DOHH2 (cell line): Measurements from ENCODE around the gene UMAD1.

ENCODE experiments used
- H3F3A ChIP-seq: fragments of 200-600 bp; sonication (generic), shearing (Covaris generic); 2 replicates; pipeline ENCODE4 v1.6.0; 2016; ENCODE audit warnings: antibody characterized with exemption, mild to moderate bottlenecking; ENCODE audit not compliant: control insufficient read depth, insufficient read depth
- H3K27ac ChIP-seq: fragments of 200-600 bp; sonication (generic); 2 replicates; pipeline ENCODE4 v1.5.1; 2014; ENCODE audit warnings: low read depth, mild to moderate bottlenecking, low read length, moderate library complexity
- H3K27me3 ChIP-seq: fragments of 200-600 bp; sonication (generic); 2 replicates; pipeline ENCODE4 v1.6.1; 2014; ENCODE audit warnings: mild to moderate bottlenecking, low read length, mixed read lengths; ENCODE audit not compliant: control insufficient read depth
- H3K36me3 ChIP-seq: fragments of 200-600 bp; sonication (generic); 2 replicates; pipeline ENCODE4 v1.6.1; 2014; ENCODE audit warnings: mild to moderate bottlenecking, low read length, moderate library complexity, mixed read lengths; ENCODE audit not compliant: control insufficient read depth
- H3K4me1 ChIP-seq: fragments of 200-600 bp; sonication (generic); 2 replicates; pipeline ENCODE4 v1.6.1; 2014; ENCODE audit warnings: mild to moderate bottlenecking, low read length, mixed read lengths; ENCODE audit not compliant: control insufficient read depth
- H3K4me2 ChIP-seq: fragments of 200-600 bp; sonication (generic); 2 replicates; pipeline ENCODE4 v1.6.0; 2014; ENCODE audit warnings: mild to moderate bottlenecking, low read length, moderate library complexity
- H3K4me3 ChIP-seq: fragments of 200-600 bp; sonication (generic); 2 replicates; pipeline ENCODE4 v1.5.1; 2014; ENCODE audit warnings: mild to moderate bottlenecking, low read length, mixed read lengths
- H3K79me2 ChIP-seq: fragments of 200-600 bp; sonication (generic); 2 replicates; pipeline ENCODE4 v1.6.1; 2014; ENCODE audit warnings: mild to moderate bottlenecking, low read length, mixed read lengths; ENCODE audit not compliant: control insufficient read depth
- H3K9me2 ChIP-seq: fragments of 200-600 bp; sonication (generic); replicated peaks from 2 replicates; pipeline ENCODE4 v1.6.1; 2014; ENCODE audit warnings: mild to moderate bottlenecking, low read length, mixed read lengths; ENCODE audit not compliant: control insufficient read depth
- H3K9me3 ChIP-seq: fragments of 200-600 bp; sonication (generic); 2 replicates; pipeline ENCODE4 v1.6.1; 2014; ENCODE audit warnings: antibody characterized with exemption, low read length, mixed read lengths; ENCODE audit not compliant: control insufficient read depth, insufficient read depth
- H4K20me1 ChIP-seq: fragments of 200-600 bp; sonication (generic); 2 replicates; pipeline ENCODE4 v1.6.0; 2014; ENCODE audit warnings: low read depth, mild to moderate bottlenecking, antibody characterized with exemption, low read length, moderate library complexity; ENCODE audit not compliant: control insufficient read depth, insufficient read depth
- EZH2phosphoT487 ChIP-seq: fragments of 200-600 bp; sonication (generic); IDR thresholded peaks from 2 replicates; pipeline ENCODE4 v1.6.1; 2017; ENCODE audit warnings: borderline replicate concordance, mild to moderate bottlenecking, antibody characterized with exemption, low read length, moderate library complexity, mixed read lengths
- TF ChIP-seq, protein P1 (sequence below): fragments of 200-600 bp; sonication (generic); IDR thresholded peaks from one replicate; pipeline ENCODE4 v1.5.1; 2014; ENCODE audit warnings: antibody characterized with exemption, mild to moderate bottlenecking, low read depth, low read length; ENCODE audit not compliant: poor library complexity, severe bottlenecking

Gene UMAD1

DNA sequence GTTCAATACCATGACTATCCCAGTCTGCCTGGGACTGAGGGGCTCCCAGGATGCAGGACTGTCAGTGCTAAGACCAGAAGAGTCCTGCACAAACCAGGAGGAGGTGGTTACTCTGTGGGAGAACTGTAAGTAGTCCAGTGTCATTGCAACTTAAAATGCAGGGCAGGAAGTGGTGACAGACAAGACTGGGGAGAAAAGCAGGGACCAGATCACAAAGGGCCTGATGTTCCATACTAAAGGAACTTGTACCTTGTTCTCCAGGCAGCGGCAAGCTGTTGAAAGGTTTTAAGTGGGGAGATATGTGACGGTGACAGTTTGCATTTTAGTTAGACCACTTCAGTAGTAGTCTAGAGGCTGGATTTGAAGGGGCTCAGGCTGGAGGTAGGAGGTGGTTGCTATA lies 262.3 kb downstream of the UMAD1 start:
- Histone ChIP-seq H3K36me3 (no peaks in the 10 kb centered on the region), H3K4me1 (0 out of 2 replicates have a peak, but pooled peaks cover under 1% of the 10 kb centered on the region), H3F3A (peaks cover 3% of the 10 kb centered on the region; the same call in 1 of the 2 replicates), H3K4me2 (no peak overlapping the region), H3K27ac (no peak overlapping the region), H3K27me3 (no peaks in the 10 kb centered on the region), H4K20me1 (no peaks in the 10 kb centered on the region), H3K79me2 (no peaks in the 10 kb centered on the region), H3K9me2 (no peaks in the 10 kb centered on the region), H3K4me3 (no peak overlapping the region), H3K9me3 (peaks cover 6% of the 10 kb centered on the region)
- TF ChIP-seq, protein P1, sequence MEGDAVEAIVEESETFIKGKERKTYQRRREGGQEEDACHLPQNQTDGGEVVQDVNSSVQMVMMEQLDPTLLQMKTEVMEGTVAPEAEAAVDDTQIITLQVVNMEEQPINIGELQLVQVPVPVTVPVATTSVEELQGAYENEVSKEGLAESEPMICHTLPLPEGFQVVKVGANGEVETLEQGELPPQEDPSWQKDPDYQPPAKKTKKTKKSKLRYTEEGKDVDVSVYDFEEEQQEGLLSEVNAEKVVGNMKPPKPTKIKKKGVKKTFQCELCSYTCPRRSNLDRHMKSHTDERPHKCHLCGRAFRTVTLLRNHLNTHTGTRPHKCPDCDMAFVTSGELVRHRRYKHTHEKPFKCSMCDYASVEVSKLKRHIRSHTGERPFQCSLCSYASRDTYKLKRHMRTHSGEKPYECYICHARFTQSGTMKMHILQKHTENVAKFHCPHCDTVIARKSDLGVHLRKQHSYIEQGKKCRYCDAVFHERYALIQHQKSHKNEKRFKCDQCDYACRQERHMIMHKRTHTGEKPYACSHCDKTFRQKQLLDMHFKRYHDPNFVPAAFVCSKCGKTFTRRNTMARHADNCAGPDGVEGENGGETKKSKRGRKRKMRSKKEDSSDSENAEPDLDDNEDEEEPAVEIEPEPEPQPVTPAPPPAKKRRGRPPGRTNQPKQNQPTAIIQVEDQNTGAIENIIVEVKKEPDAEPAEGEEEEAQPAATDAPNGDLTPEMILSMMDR, result no peak
- no peak for TF ChIP-seq EZH2phosphoT487

DNA sequence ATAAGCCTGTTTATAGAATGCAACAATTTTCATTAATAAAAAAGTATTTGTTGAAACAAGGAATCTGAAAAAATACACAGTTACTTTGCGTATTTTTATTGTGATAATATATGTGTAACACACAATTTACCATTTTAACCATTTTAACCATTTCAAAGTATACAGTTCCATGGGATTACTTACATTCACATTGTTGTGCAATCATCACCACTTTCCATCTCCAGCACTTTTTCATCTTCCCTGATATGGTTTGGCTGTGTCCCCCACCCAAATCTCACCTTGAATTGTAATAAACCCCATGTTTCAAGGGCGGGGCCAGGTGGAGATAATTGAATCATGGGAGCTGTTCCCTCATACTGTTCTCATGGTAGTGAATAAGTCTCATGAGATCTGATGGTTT lies 266.8 kb downstream of the UMAD1 start:
- TF ChIP-seq, protein P1, result no peak
- no peak for TF ChIP-seq EZH2phosphoT487
- Histone ChIP-seq H3K9me2 (no peaks in the 10 kb centered on the region), H3F3A (peaks cover 3% of the 10 kb centered on the region; the same call in 1 of the 2 replicates)

DNA sequence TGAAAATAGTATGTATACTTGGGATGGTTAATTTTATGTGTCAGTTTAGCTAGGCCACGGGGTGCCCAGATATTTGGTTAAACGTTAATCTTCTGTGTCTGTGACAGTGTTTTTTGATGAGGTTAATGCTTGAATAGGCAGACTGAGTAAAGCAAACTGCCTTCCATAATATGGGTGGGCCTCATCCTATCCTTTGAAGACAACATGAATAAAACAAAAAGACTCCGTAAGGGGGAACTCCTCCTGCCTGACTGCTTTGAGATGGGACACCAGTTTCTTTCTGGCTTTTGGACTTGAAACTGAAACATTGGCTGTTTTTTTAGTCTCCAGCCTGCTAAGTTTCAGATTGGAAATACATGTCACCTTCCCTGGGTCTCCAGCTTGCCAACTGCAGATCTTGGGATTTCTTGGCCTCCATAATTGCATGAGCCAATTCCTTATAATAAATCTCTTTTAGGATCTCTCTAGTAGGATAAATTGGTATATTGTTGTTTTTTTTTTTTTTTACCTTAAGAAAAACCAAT lies 268.1 kb downstream of the UMAD1 start:
- no peaks in the 10 kb centered on the region for H3K9me2 ChIP-seq
- no peak for TF ChIP-seq EZH2phosphoT487
- TF ChIP-seq, protein P1, result no peak
- peaks cover 3% of the 10 kb centered on the region; the same call in 1 of the 2 replicates for H3F3A ChIP-seq
- H4K20me1 ChIP-seq, result no peaks in the 10 kb centered on the region
- 0 out of 2 replicates have a peak, but pooled peaks cover 3% of the 10 kb centered on the region for H3K4me1 ChIP-seq
- H3K4me2 ChIP-seq, result no peak overlapping the region
- H3K36me3 ChIP-seq, result no peaks in the 10 kb centered on the region
- H3K27ac ChIP-seq, result no peak overlapping the region
- peaks cover 6% of the 10 kb centered on the region for H3K9me3 ChIP-seq
- H3K27me3 ChIP-seq, result no peaks in the 10 kb centered on the region
- no peaks in the 10 kb centered on the region for H3K79me2 ChIP-seq
- no peak overlapping the region for H3K4me3 ChIP-seq

More for the DNA sequence above, 266.8 kb downstream of the UMAD1 start:
- Histone ChIP-seq H3K4me2 (no peak overlapping the region), H4K20me1 (no peaks in the 10 kb centered on the region), H3K27ac (no peak overlapping the region), H3K4me3 (no peak overlapping the region), H3K36me3 (no peaks in the 10 kb centered on the region), H3K4me1 (0 out of 2 replicates have a peak, but pooled peaks cover 3% of the 10 kb centered on the region), H3K9me3 (peaks cover 6% of the 10 kb centered on the region), H3K27me3 (no peaks in the 10 kb centered on the region), H3K79me2 (no peaks in the 10 kb centered on the region)

DNA sequence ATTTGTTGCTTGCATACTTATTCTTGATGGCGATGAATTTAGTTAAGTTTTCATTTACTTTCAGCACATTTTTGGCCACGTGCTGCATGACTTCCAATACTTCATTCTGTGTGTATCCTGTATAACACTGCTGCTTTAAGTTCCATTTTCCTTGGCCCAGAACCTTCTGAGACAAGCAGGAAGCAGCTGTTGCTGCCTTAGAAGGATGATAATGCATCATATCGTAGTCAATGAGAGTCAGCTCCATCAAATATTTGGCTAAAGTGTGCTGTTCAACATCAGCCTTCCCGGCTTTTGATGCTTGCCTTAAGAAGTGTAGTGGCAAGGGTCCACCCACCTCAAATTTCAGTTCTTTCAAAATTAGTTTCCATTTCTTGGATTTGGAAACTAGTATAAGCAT lies 268.8 kb downstream of the UMAD1 start:
- peaks cover 6% of the 10 kb centered on the region for H3K9me3 ChIP-seq
- no peak for TF ChIP-seq EZH2phosphoT487
- TF ChIP-seq, protein P1, result no peak
- H3K4me1 ChIP-seq, result 0 out of 2 replicates have a peak, but pooled peaks cover 3% of the 10 kb centered on the region
- no peak overlapping the region for H3K27ac ChIP-seq
- H3F3A ChIP-seq, result peaks cover 3% of the 10 kb centered on the region; the same call in 1 of the 2 replicates
- H3K27me3 ChIP-seq, result no peaks in the 10 kb centered on the region
- no peak overlapping the region for H3K4me2 ChIP-seq
- H3K79me2 ChIP-seq, result no peaks in the 10 kb centered on the region
- no peaks in the 10 kb centered on the region for H3K9me2 ChIP-seq
- H3K36me3 ChIP-seq, result no peaks in the 10 kb centered on the region
- H3K4me3 ChIP-seq, result no peak overlapping the region
- H4K20me1 ChIP-seq, result no peaks in the 10 kb centered on the region
